HFF-Myc (cell line): Measurements from ENCODE around the gene NELFE.
A peak's percentile ranks its signal among the peaks of the same experiment; 100 is the strongest.

Experiments used
- DNase-seq: peaks from one replicate; pipeline ENCODE4 v3.0.0-alpha.2; 2011; ENCODE audit warnings: low read depth; ENCODE audit errors: extremely low read depth
- H3K4me3 ChIP-seq: replicated peaks from 2 replicates; pipeline ENCODE4 v1.5.1; 2011; ENCODE audit warnings: low read depth, mild to moderate bottlenecking, control low read depth, low read length
- TF ChIP-seq, protein P1 (sequence below): IDR thresholded peaks from 2 replicates; pipeline ENCODE4 v1.5.1; 2012; ENCODE audit warnings: mild to moderate bottlenecking, low read depth, low read length, control low read depth; ENCODE audit errors: missing control alignments

The NELFE gene

DNA sequence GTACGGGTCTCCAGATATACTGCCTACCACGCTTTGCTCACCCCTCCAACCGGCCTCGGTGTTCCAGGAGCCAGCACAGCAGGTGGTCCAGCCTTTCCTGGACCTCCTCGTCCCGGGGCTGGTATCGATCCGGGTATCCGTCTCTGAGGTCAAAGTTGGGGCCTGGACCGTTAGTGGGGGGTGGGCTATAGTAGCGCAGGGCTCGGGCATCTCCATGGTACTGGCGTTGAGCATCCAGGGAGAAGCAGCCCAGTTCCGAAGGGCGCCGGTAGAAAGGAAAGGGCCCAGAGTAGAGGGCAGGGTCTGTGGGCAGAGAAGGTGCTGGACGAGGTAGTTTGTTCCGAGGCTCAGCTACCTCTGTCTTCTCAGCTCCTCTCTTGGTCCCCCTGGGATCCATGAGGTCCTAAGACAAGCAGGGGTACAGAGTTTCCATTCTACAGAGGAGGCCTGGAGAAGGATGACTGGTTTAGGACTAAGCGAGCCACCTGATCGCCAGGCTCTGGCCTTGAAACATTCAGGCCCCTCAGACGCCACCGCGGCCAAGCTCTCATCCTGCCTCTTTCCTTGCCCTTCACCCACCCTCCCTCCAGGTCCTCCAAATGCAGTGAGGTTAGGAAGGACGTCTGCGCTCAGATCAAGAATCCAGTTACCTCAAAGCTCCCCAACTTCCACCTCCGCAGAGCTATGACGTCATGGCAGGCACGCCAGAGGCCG is 12.7 kb upstream of the NELFE start:
- TF ChIP-seq, protein P1, sequence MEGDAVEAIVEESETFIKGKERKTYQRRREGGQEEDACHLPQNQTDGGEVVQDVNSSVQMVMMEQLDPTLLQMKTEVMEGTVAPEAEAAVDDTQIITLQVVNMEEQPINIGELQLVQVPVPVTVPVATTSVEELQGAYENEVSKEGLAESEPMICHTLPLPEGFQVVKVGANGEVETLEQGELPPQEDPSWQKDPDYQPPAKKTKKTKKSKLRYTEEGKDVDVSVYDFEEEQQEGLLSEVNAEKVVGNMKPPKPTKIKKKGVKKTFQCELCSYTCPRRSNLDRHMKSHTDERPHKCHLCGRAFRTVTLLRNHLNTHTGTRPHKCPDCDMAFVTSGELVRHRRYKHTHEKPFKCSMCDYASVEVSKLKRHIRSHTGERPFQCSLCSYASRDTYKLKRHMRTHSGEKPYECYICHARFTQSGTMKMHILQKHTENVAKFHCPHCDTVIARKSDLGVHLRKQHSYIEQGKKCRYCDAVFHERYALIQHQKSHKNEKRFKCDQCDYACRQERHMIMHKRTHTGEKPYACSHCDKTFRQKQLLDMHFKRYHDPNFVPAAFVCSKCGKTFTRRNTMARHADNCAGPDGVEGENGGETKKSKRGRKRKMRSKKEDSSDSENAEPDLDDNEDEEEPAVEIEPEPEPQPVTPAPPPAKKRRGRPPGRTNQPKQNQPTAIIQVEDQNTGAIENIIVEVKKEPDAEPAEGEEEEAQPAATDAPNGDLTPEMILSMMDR: no peak
- no peak for DNase-seq
- H3K4me3 ChIP-seq: peak overlapping the region; percentile 75

DNA sequence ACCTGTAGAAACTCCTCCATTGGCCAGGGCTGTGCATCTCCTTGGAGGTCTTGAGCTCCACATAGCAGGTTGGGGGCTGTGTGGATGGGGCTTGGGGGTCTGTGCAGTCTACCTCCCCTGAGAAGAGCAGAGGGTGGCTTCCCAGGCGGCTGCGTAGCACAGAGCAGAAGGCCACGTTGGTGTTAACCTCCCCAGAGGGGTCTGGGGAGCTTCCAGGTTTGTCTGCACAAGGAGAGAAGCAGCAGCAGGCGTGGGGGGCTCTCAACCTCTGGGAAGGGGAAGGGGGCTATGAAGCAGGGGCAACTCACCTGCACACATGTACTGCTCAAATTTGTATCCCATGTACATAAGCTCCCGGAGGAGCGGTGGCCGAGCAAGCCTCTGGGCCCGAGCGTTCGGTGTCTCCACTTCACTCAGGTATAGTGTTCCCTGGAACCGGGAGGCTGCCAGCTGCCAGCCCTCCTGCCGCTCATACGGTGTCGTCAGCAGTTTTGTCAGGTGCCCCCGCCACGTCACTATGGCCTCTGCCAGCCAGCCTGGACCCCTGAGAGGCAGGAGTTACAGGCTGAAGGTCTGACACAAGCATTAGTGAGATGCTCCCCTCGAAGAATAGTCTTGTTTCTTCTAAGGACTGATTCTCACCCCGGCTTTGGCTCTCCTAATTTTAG is 12.0 kb upstream of the NELFE start:
- no peak for DNase-seq
- TF ChIP-seq, protein P1: no peak
- peak overlapping the region; percentile 75 for H3K4me3 ChIP-seq

DNA sequence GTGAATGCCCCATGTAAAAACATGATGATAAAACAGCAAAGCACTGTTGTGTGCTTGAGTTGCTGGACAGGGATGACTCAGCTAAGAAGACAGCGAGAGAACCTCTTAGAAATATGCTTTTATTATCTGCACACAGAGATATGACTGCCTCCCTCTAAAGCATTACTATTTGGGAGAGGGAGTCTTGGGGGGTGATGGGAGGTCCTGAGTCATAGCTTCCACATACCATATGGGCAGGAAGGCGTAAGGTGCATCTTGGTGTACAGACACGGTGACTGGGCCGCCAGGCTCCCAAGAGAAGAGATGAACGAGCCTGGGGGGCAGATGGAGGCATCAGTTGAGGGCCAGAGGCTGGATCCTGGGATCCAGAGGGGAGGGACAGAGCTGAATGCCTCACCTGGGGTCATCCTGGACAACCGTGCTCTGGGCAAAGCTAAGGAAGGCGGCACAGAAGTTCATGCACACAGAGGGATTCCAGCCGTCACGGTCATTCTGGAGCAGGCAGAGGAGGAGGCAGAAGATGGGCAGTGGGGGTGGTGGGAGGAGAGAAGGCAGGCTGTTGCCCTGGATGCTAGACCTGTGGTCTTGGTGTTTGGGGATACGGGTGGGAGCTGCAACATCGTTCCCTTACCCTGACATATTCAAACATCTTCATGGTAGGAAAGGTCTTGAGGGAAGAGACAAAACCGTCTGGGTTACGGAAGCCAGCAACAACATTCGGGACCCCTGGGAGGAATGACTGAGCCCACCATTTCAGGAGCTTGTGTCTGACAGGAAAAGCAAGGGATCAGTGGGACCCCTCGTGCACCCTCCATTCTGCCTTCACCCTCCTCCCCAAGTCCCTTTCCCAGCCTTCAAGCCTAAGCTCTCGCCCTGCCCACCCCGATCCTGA is 11.2 kb upstream of the NELFE start:
- TF ChIP-seq, protein P1: no peak
- no peak for DNase-seq
- peak overlapping the region; percentile 75 for H3K4me3 ChIP-seq

DNA sequence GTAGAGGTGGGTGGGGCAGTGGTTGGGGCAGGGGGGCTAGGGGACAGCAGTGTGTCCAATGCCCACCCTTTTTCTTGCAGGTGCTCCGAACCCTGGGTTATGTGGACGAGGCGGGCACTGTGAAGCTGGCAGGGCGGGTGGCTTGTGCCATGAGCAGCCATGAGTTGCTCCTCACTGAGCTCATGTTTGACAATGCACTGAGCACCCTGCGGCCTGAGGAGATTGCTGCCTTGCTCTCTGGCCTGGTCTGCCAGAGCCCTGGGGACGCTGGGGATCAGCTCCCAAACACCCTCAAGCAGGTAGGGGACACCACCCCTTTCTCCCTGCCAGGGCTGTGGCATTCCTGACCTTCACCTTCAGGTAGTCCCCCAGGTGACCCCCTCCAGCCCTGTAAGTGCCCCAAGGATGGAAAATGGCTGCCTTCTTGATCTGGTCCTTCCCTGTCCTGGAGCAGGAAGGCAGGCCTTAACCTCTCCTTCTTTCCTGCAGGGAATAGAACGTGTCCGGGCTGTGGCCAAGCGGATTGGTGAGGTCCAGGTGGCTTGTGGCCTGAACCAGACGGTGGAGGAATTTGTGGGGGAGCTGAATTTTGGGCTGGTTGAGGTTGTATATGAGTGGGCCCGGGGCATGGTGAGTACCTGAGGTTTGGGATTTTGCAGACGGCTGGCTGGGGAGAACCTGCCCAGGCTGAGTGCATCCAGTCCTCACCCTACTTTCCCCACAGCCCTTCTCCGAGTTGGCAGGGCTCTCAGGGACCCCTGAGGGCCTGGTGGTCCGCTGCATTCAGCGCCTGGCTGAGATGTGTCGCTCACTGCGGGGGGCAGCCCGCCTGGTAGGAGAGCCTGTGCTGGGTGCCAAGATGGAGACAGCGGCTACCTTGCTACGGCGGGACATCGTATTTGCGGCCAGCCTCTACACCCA is 10.3 kb upstream of the NELFE start:
- no peak for DNase-seq
- no peak overlapping the region for H3K4me3 ChIP-seq
- TF ChIP-seq, protein P1: no peak

DNA sequence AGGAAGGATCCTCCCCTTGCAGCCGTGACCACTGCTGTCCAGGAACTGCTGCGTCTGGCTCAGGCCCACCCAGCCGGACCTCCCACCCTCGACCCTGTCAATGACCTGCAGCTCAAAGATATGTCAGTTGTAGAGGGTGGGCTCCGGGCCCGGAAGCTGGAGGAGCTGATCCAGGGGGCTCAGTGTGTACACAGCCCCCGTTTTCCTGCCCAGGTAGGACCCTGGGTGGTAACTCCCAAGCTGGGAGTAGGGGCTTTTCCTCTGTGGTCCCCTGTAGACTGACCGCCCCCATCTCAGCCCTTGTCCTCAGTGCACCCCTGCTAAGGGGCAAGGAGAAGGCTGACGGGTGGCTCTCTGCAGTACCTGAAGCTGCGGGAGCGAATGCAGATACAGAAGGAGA is 9.6 kb upstream of the NELFE start:
- H3K4me3 ChIP-seq: no peak overlapping the region
- DNase-seq: no peak
- TF ChIP-seq, protein P1: no peak

DNA sequence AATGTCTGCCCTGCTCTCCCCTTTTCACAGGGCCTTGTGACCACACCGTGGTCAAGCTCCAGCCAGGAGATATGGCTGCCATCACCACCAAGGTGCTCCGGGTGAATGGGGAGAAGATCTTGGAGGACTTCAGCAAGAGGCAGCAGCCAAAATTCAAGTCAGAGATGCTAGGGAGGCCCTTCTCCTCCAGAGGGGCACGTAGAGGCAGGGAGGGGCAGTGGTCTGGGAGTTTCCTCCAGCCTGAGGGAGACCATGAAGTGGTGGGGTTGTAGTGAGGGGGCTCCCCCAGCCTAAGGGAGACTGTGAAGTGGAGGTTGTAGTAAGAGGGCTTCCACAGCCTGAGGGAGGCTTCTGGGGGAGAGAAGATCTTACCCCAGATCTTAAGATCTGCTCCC is 9.2 kb upstream of the NELFE start:
- TF ChIP-seq, protein P1: no peak
- no peak overlapping the region for H3K4me3 ChIP-seq
- DNase-seq: no peak
